Measurements from ENCODE around the gene HSD3B1. TPM values are rescaled to one million over a fixed set of nuclear protein-coding genes. Genes with fewer than 3 reads are reported as not detected.

Gene HSD3B1
- total RNA-seq: not detected

GRCh38 chr1:119506941-119507340 lies at the start of gene HSD3B1:
HSD3B1 (plus strand) TSS chr1:119507210; CDS start chr1:119507477, 267 bp downstream.
- Mint-ChIP-seq H3K27me3 (peaks cover 0 to 2% of the 10 kb centered on the region in 2 donors), H3K4me1 (ENCODE audit: low read depth in 2 of 2) (no peaks in the 10 kb centered on the region), H3K27ac (no peak within 1 kb of the TSS), H3K9me3 (peaks cover 3% of the 10 kb centered on the region), H3K4me3 (no peak within 1 kb of the TSS), H3K36me3 (no peaks in the 10 kb centered on the region)
- ATAC-seq (no peak), DNase-seq (ENCODE audit: low spot score) (no peak)

GRCh38 chr1:119462964-119463363 lies 44.0 kb upstream of the HSD3B1 start:
- Mint-ChIP-seq H3K4me1 (ENCODE audit: low read depth in 2 of 2) (no peaks in the 10 kb centered on the region), H3K9me3 (peaks cover 6% of the 10 kb centered on the region), H3K27ac (no peak overlapping the region), H3K36me3 (no peaks in the 10 kb centered on the region), H3K27me3 (peaks cover 0 to 2% of the 10 kb centered on the region in 2 donors), H3K4me3 (no peak overlapping the region)
- DNase-seq (ENCODE audit: low spot score) (no peak), ATAC-seq (no peak)

- no peaks in the 10 kb centered on the region for H3K4me1 Mint-ChIP-seq (ENCODE audit: low read depth in 2 of 2)
- no peak for DNase-seq (ENCODE audit: low spot score)
- H3K36me3 Mint-ChIP-seq: no peaks in the 10 kb centered on the region
These were observed 43.4 kb upstream of the HSD3B1 start for GRCh38 chr1:119463569-119463968.

GRCh38 chr1:119466445-119466844 lies 40.6 kb upstream of the HSD3B1 start:
- Mint-ChIP-seq H3K9me3 (peaks cover 4% of the 10 kb centered on the region), H3K4me3 (no peak overlapping the region), H3K27me3 (peaks cover 0 to 7% of the 10 kb centered on the region in 2 donors), H3K36me3 (no peaks in the 10 kb centered on the region), H3K4me1 (ENCODE audit: low read depth in 2 of 2) (no peaks in the 10 kb centered on the region), H3K27ac (no peak overlapping the region)
- DNase-seq (ENCODE audit: low spot score) (no peak), ATAC-seq (no peak)

More at GRCh38 chr1:119463569-119463968, 43.4 kb upstream of the HSD3B1 start:
- H3K4me3 Mint-ChIP-seq: no peak overlapping the region
- peaks cover 0 to 2% of the 10 kb centered on the region in 2 donors for H3K27me3 Mint-ChIP-seq
- H3K9me3 Mint-ChIP-seq: peaks cover 6% of the 10 kb centered on the region
- no peak for ATAC-seq
- no peak overlapping the region for H3K27ac Mint-ChIP-seq

GRCh38 chr1:119467219-119467618 lies 39.8 kb upstream of the HSD3B1 start:
- no peak overlapping the region for H3K27ac Mint-ChIP-seq
- DNase-seq (ENCODE audit: low spot score) (no peak), ATAC-seq (no peak)
- H3K4me3 Mint-ChIP-seq: no peak overlapping the region
- H3K36me3 Mint-ChIP-seq: no peaks in the 10 kb centered on the region
- no peaks in the 10 kb centered on the region for H3K4me1 Mint-ChIP-seq (ENCODE audit: low read depth in 2 of 2)
- peaks cover 4% of the 10 kb centered on the region for H3K9me3 Mint-ChIP-seq
- peaks cover 0 to 12% of the 10 kb centered on the region in 2 donors for H3K27me3 Mint-ChIP-seq

- DNase-seq (ENCODE audit: low spot score): no peak
- H3K4me3 Mint-ChIP-seq: no peak overlapping the region
- H3K36me3 Mint-ChIP-seq: no peaks in the 10 kb centered on the region
These were observed 38.9 kb upstream of the HSD3B1 start for GRCh38 chr1:119467857-119468668.

GRCh38 chr1:119469741-119470140 lies 37.3 kb upstream of the HSD3B1 start:
- DNase-seq (ENCODE audit: low spot score) (no peak), ATAC-seq (no peak)
- Mint-ChIP-seq H3K27me3 (peaks cover 0 to 15% of the 10 kb centered on the region in 2 donors), H3K4me1 (ENCODE audit: low read depth in 2 of 2) (no peaks in the 10 kb centered on the region), H3K4me3 (no peak overlapping the region), H3K9me3 (no peaks in the 10 kb centered on the region), H3K27ac (no peak overlapping the region), H3K36me3 (no peaks in the 10 kb centered on the region)

More at GRCh38 chr1:119467857-119468668, 38.9 kb upstream of the HSD3B1 start:
- Mint-ChIP-seq H3K9me3 (peaks cover 4% of the 10 kb centered on the region), H3K27ac (no peak overlapping the region), H3K27me3 (peaks cover 0 to 15% of the 10 kb centered on the region in 2 donors), H3K4me1 (ENCODE audit: low read depth in 2 of 2) (no peaks in the 10 kb centered on the region)
- ATAC-seq: peak in 1 of 2 donors; percentile 51

GRCh38 chr1:119470377-119470776 lies 36.6 kb upstream of the HSD3B1 start:
- Mint-ChIP-seq H3K27me3 (peaks cover 0 to 15% of the 10 kb centered on the region in 2 donors), H3K36me3 (no peaks in the 10 kb centered on the region), H3K4me1 (ENCODE audit: low read depth in 2 of 2) (no peaks in the 10 kb centered on the region), H3K27ac (no peak overlapping the region), H3K9me3 (no peaks in the 10 kb centered on the region), H3K4me3 (no peak overlapping the region)
- ATAC-seq (no peak), DNase-seq (ENCODE audit: low spot score) (no peak)

- Mint-ChIP-seq H3K4me3 (no peak overlapping the region), H3K36me3 (no peaks in the 10 kb centered on the region), H3K9me3 (no peaks in the 10 kb centered on the region), H3K27me3 (peaks cover 0 to 15% of the 10 kb centered on the region in 2 donors), H3K27ac (no peak overlapping the region), H3K4me1 (ENCODE audit: low read depth in 2 of 2) (peaks cover 0 to 5% of the 10 kb centered on the region in 2 donors)
- no peak for ATAC-seq
- no peak for DNase-seq (ENCODE audit: low spot score)
These were observed 36.1 kb upstream of the HSD3B1 start for GRCh38 chr1:119470958-119471357.

- Mint-ChIP-seq H3K4me3 (no peak overlapping the region), H3K27me3 (peaks cover 0 to 15% of the 10 kb centered on the region in 2 donors), H3K27ac (no peak overlapping the region), H3K36me3 (no peaks in the 10 kb centered on the region), H3K9me3 (no peaks in the 10 kb centered on the region), H3K4me1 (ENCODE audit: low read depth in 2 of 2) (peaks cover 0 to 6% of the 10 kb centered on the region in 2 donors)
- ATAC-seq: no peak
- DNase-seq (ENCODE audit: low spot score): no peak
These were observed 35.4 kb upstream of the HSD3B1 start for GRCh38 chr1:119471566-119471965.

- Mint-ChIP-seq H3K36me3 (no peaks in the 10 kb centered on the region), H3K27me3 (peaks cover 0 to 15% of the 10 kb centered on the region in 2 donors), H3K9me3 (no peaks in the 10 kb centered on the region), H3K4me3 (no peak overlapping the region), H3K4me1 (ENCODE audit: low read depth in 2 of 2) (peaks cover 0 to 6% of the 10 kb centered on the region in 2 donors), H3K27ac (no peak overlapping the region)
- DNase-seq (ENCODE audit: low spot score): no peak
- no peak for ATAC-seq
These were observed 34.8 kb upstream of the HSD3B1 start for GRCh38 chr1:119472080-119472818.

- Mint-ChIP-seq H3K4me1 (ENCODE audit: low read depth in 2 of 2) (peaks cover 0 to 6% of the 10 kb centered on the region in 2 donors), H3K27me3 (peaks cover 0 to 15% of the 10 kb centered on the region in 2 donors), H3K4me3 (no peak overlapping the region), H3K36me3 (no peaks in the 10 kb centered on the region), H3K9me3 (no peaks in the 10 kb centered on the region), H3K27ac (no peak overlapping the region)
- ATAC-seq (no peak), DNase-seq (ENCODE audit: low spot score) (no peak)
These were observed 34.2 kb upstream of the HSD3B1 start for GRCh38 chr1:119472819-119473175.

- DNase-seq (ENCODE audit: low spot score): no peak
These were observed 31.1 kb upstream of the HSD3B1 start for GRCh38 chr1:119475866-119476439.

GRCh38 chr1:119477710-119478109 lies 29.3 kb upstream of the HSD3B1 start:
- Mint-ChIP-seq H3K4me1 (ENCODE audit: low read depth in 2 of 2) (peaks cover 0 to 6% of the 10 kb centered on the region in 2 donors), H3K27ac (no peak overlapping the region), H3K27me3 (no peaks in the 10 kb centered on the region), H3K9me3 (no peaks in the 10 kb centered on the region), H3K4me3 (no peak overlapping the region), H3K36me3 (no peaks in the 10 kb centered on the region)
- DNase-seq (ENCODE audit: low spot score): no peak
- no peak for ATAC-seq

More at GRCh38 chr1:119475866-119476439, 31.1 kb upstream of the HSD3B1 start:
- ATAC-seq: no peak
- H3K4me3 Mint-ChIP-seq: no peak overlapping the region
- H3K9me3 Mint-ChIP-seq: no peaks in the 10 kb centered on the region
- no peaks in the 10 kb centered on the region for H3K36me3 Mint-ChIP-seq
- no peak overlapping the region for H3K27ac Mint-ChIP-seq
- H3K4me1 Mint-ChIP-seq (ENCODE audit: low read depth in 2 of 2): peaks cover 0 to 6% of the 10 kb centered on the region in 2 donors
- peaks cover 0 to 11% of the 10 kb centered on the region in 2 donors for H3K27me3 Mint-ChIP-seq
